Stimulated activated CD4-positive, alpha-beta T cell treated with anti-CD3 and anti-CD28 coated beads, Interleukin-15, amount 100 ng/mL, for 24 hours (primary cell): ENCODE data around the gene CCL4.
"Not testable (repeated sequence)": the region's sequence is repeated elsewhere in the genome, so short reads cannot be mapped to it uniquely, and the experiment has no call there.

Source experiments
- DNase-seq: peaks from one replicate; pipeline ENCODE4 v3.0.0-alpha.2; 2020

Gene CCL4

GRCh38 chr17:36103401-36103975 is at the start of gene CCL4:
Gene CCL4, plus strand, starts transcription at chr17:36103827. Its CDS starts 79 bp downstream, at chr17:36103906.
- DNase-seq = peak; percentile 50

- no peak for DNase-seq
Measured at GRCh38 chr17:36055171-36055570, 48.5 kb upstream of the CCL4 start.

- no peak for DNase-seq
Measured at GRCh38 chr17:36055921-36056520, 47.6 kb upstream of the CCL4 start.

- DNase-seq = no peak
Measured at GRCh38 chr17:36057911-36058310, 45.7 kb upstream of the CCL4 start.

GRCh38 chr17:36059406-36059805 is 44.2 kb upstream of the CCL4 start:
- no peak for DNase-seq

GRCh38 chr17:36060816-36061215 is 42.8 kb upstream of the CCL4 start:
- no peak for DNase-seq

- DNase-seq = no peak
Measured at GRCh38 chr17:36063786-36064541, 39.7 kb upstream of the CCL4 start, which contains the start of gene CCL18. Gene CCL18, plus strand, starts transcription at chr17:36064272. Its CDS starts 71 bp downstream, at chr17:36064343.

GRCh38 chr17:36066365-36066985 is 37.2 kb upstream of the CCL4 start:
- no peak for DNase-seq

GRCh38 chr17:36068524-36068923 is 35.1 kb upstream of the CCL4 start:
- no peak for DNase-seq

GRCh38 chr17:36069136-36069535 is 34.5 kb upstream of the CCL4 start:
- DNase-seq = no peak

GRCh38 chr17:36070427-36070826 is 33.2 kb upstream of the CCL4 start:
- DNase-seq = no peak

- DNase-seq = no peak
Measured at GRCh38 chr17:36071751-36072150, 31.9 kb upstream of the CCL4 start.

- DNase-seq = peak; percentile 86
Measured at GRCh38 chr17:36072431-36073121, 31.1 kb upstream of the CCL4 start.

- no peak for DNase-seq
Measured at GRCh38 chr17:36074365-36074764, 29.3 kb upstream of the CCL4 start.

GRCh38 chr17:36081681-36082471 is 21.8 kb upstream of the CCL4 start:
- not testable (repeated sequence) for DNase-seq

- peak; percentile 53 for DNase-seq
Measured at GRCh38 chr17:36082482-36083120, 21.0 kb upstream of the CCL4 start.

GRCh38 chr17:36083691-36084090 is 19.9 kb upstream of the CCL4 start:
- not testable (repeated sequence) for DNase-seq

GRCh38 chr17:36085765-36086164 is 17.9 kb upstream of the CCL4 start:
- DNase-seq = no peak

- no peak for DNase-seq
Measured at GRCh38 chr17:36086791-36087190, 16.8 kb upstream of the CCL4 start.

GRCh38 chr17:36087471-36087870 is 16.2 kb upstream of the CCL4 start:
- DNase-seq = not testable (repeated sequence)

GRCh38 chr17:36087897-36088572 is 15.6 kb upstream of the CCL4 start:
- DNase-seq = not testable (repeated sequence)
